ENCODE results near the gene P2RY2.
"Not testable (repeated sequence)": the region's sequence is repeated elsewhere in the genome, so short reads cannot be mapped to it uniquely, and the experiment has no call there.

Gene P2RY2

GRCh38 chr11:73271936-73272679 lies 54.0 kb downstream of the P2RY2 start, which contains the start of gene P2RY6:
Gene P2RY6, plus strand, starts transcription at chr11:73272338. Its CDS starts 24,181 bp downstream, at chr11:73296519.
- Mint-ChIP-seq H3K4me1 (ENCODE audit: low read depth) (no peaks in the 10 kb centered on the region), H3K9me3 (no peaks in the 10 kb centered on the region), H3K27ac (no peak within 1 kb of the TSS), H3K27me3 (ENCODE audit: low read depth) (peaks cover 23% of the 10 kb centered on the region), H3K36me3 (ENCODE audit: low read depth) (no peaks in the 10 kb centered on the region), H3K4me3 (no peak within 1 kb of the TSS)
- DNase-seq (ENCODE audit: low spot score) = no peak

- H3K4me3 Mint-ChIP-seq = no peak overlapping the region
- no peaks in the 10 kb centered on the region for H3K4me1 Mint-ChIP-seq (ENCODE audit: low read depth)
- H3K27ac Mint-ChIP-seq = no peak overlapping the region
These were observed 54.6 kb downstream of the P2RY2 start for GRCh38 chr11:73272680-73273038.

GRCh38 chr11:73273222-73273895 lies 55.3 kb downstream of the P2RY2 start:
- no peaks in the 10 kb centered on the region for H3K9me3 Mint-ChIP-seq
- H3K4me1 Mint-ChIP-seq (ENCODE audit: low read depth) = no peaks in the 10 kb centered on the region
- H3K4me3 Mint-ChIP-seq = no peak overlapping the region
- DNase-seq (ENCODE audit: low spot score) = no peak
- H3K27me3 Mint-ChIP-seq (ENCODE audit: low read depth) = peaks cover 19% of the 10 kb centered on the region
- no peaks in the 10 kb centered on the region for H3K36me3 Mint-ChIP-seq (ENCODE audit: low read depth)
- H3K27ac Mint-ChIP-seq = no peak overlapping the region

More at GRCh38 chr11:73272680-73273038, 54.6 kb downstream of the P2RY2 start:
- Mint-ChIP-seq H3K9me3 (no peaks in the 10 kb centered on the region), H3K36me3 (ENCODE audit: low read depth) (no peaks in the 10 kb centered on the region), H3K27me3 (ENCODE audit: low read depth) (peaks cover 19% of the 10 kb centered on the region)
- no peak for DNase-seq (ENCODE audit: low spot score)

- not testable (repeated sequence) for H3K4me3 Mint-ChIP-seq; H3K36me3 Mint-ChIP-seq (ENCODE audit: low read depth); H3K27ac Mint-ChIP-seq; DNase-seq (ENCODE audit: low spot score); H3K9me3 Mint-ChIP-seq; H3K4me1 Mint-ChIP-seq (ENCODE audit: low read depth)
- peaks cover 24% of the 10 kb centered on the region for H3K27me3 Mint-ChIP-seq (ENCODE audit: low read depth)
These were observed 56.1 kb downstream of the P2RY2 start for GRCh38 chr11:73274191-73274590.

- Mint-ChIP-seq H3K36me3 (ENCODE audit: low read depth) (no peaks in the 10 kb centered on the region), H3K4me3 (no peak overlapping the region), H3K27me3 (ENCODE audit: low read depth) (peaks cover 29% of the 10 kb centered on the region), H3K9me3 (no peaks in the 10 kb centered on the region), H3K4me1 (ENCODE audit: low read depth) (no peaks in the 10 kb centered on the region), H3K27ac (no peak overlapping the region)
- no peak for DNase-seq (ENCODE audit: low spot score)
These were observed 56.8 kb downstream of the P2RY2 start for GRCh38 chr11:73274722-73275380.

- Mint-ChIP-seq H3K27ac (no peak overlapping the region), H3K4me3 (no peak overlapping the region), H3K9me3 (no peaks in the 10 kb centered on the region), H3K27me3 (ENCODE audit: low read depth) (peaks cover 30% of the 10 kb centered on the region), H3K36me3 (ENCODE audit: low read depth) (no peaks in the 10 kb centered on the region), H3K4me1 (ENCODE audit: low read depth) (no peaks in the 10 kb centered on the region)
- no peak for DNase-seq (ENCODE audit: low spot score)
These were observed 57.3 kb downstream of the P2RY2 start for GRCh38 chr11:73275381-73275750.

- no peak for DNase-seq (ENCODE audit: low spot score)
- H3K27ac Mint-ChIP-seq = no peak overlapping the region
- H3K36me3 Mint-ChIP-seq (ENCODE audit: low read depth) = no peaks in the 10 kb centered on the region
- peaks cover 30% of the 10 kb centered on the region for H3K27me3 Mint-ChIP-seq (ENCODE audit: low read depth)
- peaks cover 6% of the 10 kb centered on the region for H3K4me1 Mint-ChIP-seq (ENCODE audit: low read depth)
- H3K9me3 Mint-ChIP-seq = no peaks in the 10 kb centered on the region
- no peak overlapping the region for H3K4me3 Mint-ChIP-seq
These were observed 59.4 kb downstream of the P2RY2 start for GRCh38 chr11:73277467-73277866.

- Mint-ChIP-seq H3K4me1 (ENCODE audit: low read depth) (peaks cover 6% of the 10 kb centered on the region), H3K4me3 (no peak overlapping the region), H3K27me3 (ENCODE audit: low read depth) (peaks cover 29% of the 10 kb centered on the region), H3K27ac (no peak overlapping the region), H3K36me3 (ENCODE audit: low read depth) (no peaks in the 10 kb centered on the region), H3K9me3 (no peaks in the 10 kb centered on the region)
- no peak for DNase-seq (ENCODE audit: low spot score)
These were observed 62.5 kb downstream of the P2RY2 start for GRCh38 chr11:73280626-73281025.

GRCh38 chr11:73281201-73281741 lies 63.2 kb downstream of the P2RY2 start:
- Mint-ChIP-seq H3K27ac (no peak overlapping the region), H3K4me3 (no peak overlapping the region), H3K4me1 (ENCODE audit: low read depth) (peaks cover 6% of the 10 kb centered on the region), H3K36me3 (ENCODE audit: low read depth) (no peaks in the 10 kb centered on the region), H3K27me3 (ENCODE audit: low read depth) (peaks cover 28% of the 10 kb centered on the region), H3K9me3 (no peaks in the 10 kb centered on the region)
- DNase-seq (ENCODE audit: low spot score) = no peak

- H3K27ac Mint-ChIP-seq = no peak overlapping the region
These were observed 63.9 kb downstream of the P2RY2 start for GRCh38 chr11:73281796-73282660.

GRCh38 chr11:73283276-73284000 lies 65.4 kb downstream of the P2RY2 start:
- DNase-seq (ENCODE audit: low spot score) = no peak
- no peaks in the 10 kb centered on the region for H3K36me3 Mint-ChIP-seq (ENCODE audit: low read depth)
- H3K4me1 Mint-ChIP-seq (ENCODE audit: low read depth) = peaks cover 12% of the 10 kb centered on the region
- H3K4me3 Mint-ChIP-seq = no peak overlapping the region
- peaks cover 22% of the 10 kb centered on the region for H3K27me3 Mint-ChIP-seq (ENCODE audit: low read depth)
- no peaks in the 10 kb centered on the region for H3K9me3 Mint-ChIP-seq
- peak overlapping the region; percentile 2 for H3K27ac Mint-ChIP-seq

More at GRCh38 chr11:73281796-73282660, 63.9 kb downstream of the P2RY2 start:
- peaks cover 6% of the 10 kb centered on the region for H3K4me1 Mint-ChIP-seq (ENCODE audit: low read depth)
- H3K36me3 Mint-ChIP-seq (ENCODE audit: low read depth) = no peaks in the 10 kb centered on the region
- H3K27me3 Mint-ChIP-seq (ENCODE audit: low read depth) = peaks cover 22% of the 10 kb centered on the region
- no peak overlapping the region for H3K4me3 Mint-ChIP-seq
- no peak for DNase-seq (ENCODE audit: low spot score)
- no peaks in the 10 kb centered on the region for H3K9me3 Mint-ChIP-seq

GRCh38 chr11:73284106-73284505 lies 66.0 kb downstream of the P2RY2 start:
- no peak overlapping the region for H3K27ac Mint-ChIP-seq
- no peak for DNase-seq (ENCODE audit: low spot score)
- no peaks in the 10 kb centered on the region for H3K36me3 Mint-ChIP-seq (ENCODE audit: low read depth)
- H3K27me3 Mint-ChIP-seq (ENCODE audit: low read depth) = peaks cover 19% of the 10 kb centered on the region
- peaks cover 17% of the 10 kb centered on the region for H3K4me1 Mint-ChIP-seq (ENCODE audit: low read depth)
- no peaks in the 10 kb centered on the region for H3K9me3 Mint-ChIP-seq
- no peak overlapping the region for H3K4me3 Mint-ChIP-seq

GRCh38 chr11:73285721-73286120 lies 67.6 kb downstream of the P2RY2 start:
- H3K4me3 Mint-ChIP-seq = no peak overlapping the region
- no peak for DNase-seq (ENCODE audit: low spot score)
- H3K27me3 Mint-ChIP-seq (ENCODE audit: low read depth) = peaks cover 12% of the 10 kb centered on the region
- H3K9me3 Mint-ChIP-seq = no peaks in the 10 kb centered on the region
- no peaks in the 10 kb centered on the region for H3K36me3 Mint-ChIP-seq (ENCODE audit: low read depth)
- H3K4me1 Mint-ChIP-seq (ENCODE audit: low read depth) = peaks cover 18% of the 10 kb centered on the region
- H3K27ac Mint-ChIP-seq = no peak overlapping the region

Measured in T-helper 2 cell treated with Interferon-gamma antibody and Interleukin-4, amounts not matched to agents 5 μg/mL and 100 μg/mL, for 36 hours (primary cell).